Loucy (cell line): Measurements from ENCODE around the gene ZNF383.

Experiments used
- EZH2phosphoT487 ChIP-seq: fragments of 200-600 bp; IDR thresholded peaks from 2 replicates; pipeline ENCODE4 v1.6.1; 2018; ENCODE audit warnings: antibody characterized with exemption, mild to moderate bottlenecking, moderate library complexity, borderline replicate concordance
- TF ChIP-seq, protein P1 (sequence below): fragments of 200-600 bp; sonication (generic); conservative IDR thresholded peaks from 2 replicates; pipeline ENCODE4 v1.5.1; 2014; ENCODE audit warnings: mild to moderate bottlenecking, antibody characterized with exemption, low read length

DNA sequence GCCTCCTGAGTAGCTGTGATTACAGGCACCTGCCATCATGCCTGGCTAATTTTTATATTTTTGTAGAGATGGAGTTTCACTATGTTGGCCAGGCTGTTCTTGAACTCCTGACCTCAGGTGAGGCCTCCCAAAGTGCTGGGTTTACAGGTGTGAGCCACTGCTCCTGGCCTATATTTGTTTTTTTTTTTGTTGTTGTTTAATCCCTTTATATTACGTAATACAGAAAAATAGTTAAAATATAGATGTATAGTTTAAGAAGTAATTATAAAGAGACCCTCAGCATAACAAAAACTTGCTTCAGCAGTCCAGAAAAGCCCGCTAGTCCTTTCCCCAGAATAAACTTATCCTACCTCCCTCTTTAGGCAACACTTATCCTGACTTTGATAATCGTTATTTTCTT lies 2.4 kb downstream of the ZNF383 start:
- TF ChIP-seq, protein P1, sequence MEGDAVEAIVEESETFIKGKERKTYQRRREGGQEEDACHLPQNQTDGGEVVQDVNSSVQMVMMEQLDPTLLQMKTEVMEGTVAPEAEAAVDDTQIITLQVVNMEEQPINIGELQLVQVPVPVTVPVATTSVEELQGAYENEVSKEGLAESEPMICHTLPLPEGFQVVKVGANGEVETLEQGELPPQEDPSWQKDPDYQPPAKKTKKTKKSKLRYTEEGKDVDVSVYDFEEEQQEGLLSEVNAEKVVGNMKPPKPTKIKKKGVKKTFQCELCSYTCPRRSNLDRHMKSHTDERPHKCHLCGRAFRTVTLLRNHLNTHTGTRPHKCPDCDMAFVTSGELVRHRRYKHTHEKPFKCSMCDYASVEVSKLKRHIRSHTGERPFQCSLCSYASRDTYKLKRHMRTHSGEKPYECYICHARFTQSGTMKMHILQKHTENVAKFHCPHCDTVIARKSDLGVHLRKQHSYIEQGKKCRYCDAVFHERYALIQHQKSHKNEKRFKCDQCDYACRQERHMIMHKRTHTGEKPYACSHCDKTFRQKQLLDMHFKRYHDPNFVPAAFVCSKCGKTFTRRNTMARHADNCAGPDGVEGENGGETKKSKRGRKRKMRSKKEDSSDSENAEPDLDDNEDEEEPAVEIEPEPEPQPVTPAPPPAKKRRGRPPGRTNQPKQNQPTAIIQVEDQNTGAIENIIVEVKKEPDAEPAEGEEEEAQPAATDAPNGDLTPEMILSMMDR = no peak
- TF ChIP-seq EZH2phosphoT487 = no peak
